Measurements from ENCODE around the gene CTNNA3.

CTNNA3 gene

DNA sequence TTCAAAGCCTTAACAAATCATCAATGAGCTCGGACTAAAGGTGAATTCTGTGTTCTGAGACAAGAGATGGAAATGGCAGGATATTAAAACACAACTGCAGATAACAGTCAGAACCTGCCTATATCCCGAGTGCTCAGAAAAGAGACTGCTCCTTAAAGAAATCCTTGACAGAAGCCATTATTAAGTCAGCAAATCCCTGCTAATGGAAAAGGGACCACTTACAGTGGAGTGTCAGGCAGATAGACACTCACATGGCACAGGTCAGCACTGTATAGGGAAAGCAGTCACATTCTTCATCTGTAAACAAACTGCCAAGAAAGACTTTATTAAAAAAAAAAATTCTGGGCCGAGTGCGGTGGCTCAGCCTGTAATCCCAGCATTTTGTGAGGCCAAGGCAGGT, 917.6 kb downstream of the CTNNA3 start:
- Histone ChIP-seq H3K27me3 (ENCODE audit: control insufficient read depth, low read length) (no peaks in the 10 kb centered on the region), H4K20me1 (ENCODE audit: control insufficient read depth, insufficient read depth, low read depth, low read length) (no peaks in the 10 kb centered on the region), H3K36me3 (ENCODE audit: control insufficient read depth, low read length) (no peaks in the 10 kb centered on the region), H3K4me1 (ENCODE audit: control insufficient read depth, low read length) (no peaks in the 10 kb centered on the region), H3K79me2 (ENCODE audit: control insufficient read depth, low read length) (no peaks in the 10 kb centered on the region), H3F3A (ENCODE audit: control insufficient read depth, insufficient read depth) (no peaks in the 10 kb centered on the region), H3K4me2 (ENCODE audit: low read length) (no peak overlapping the region), H3K4me3 (ENCODE audit: low read length) (no peak overlapping the region), H3K9me3 (ENCODE audit: control insufficient read depth, insufficient read depth, low read length) (no peaks in the 10 kb centered on the region), H3K9me2 (replicated peaks; ENCODE audit: control insufficient read depth, low read length) (no peaks in the 10 kb centered on the region), H3K27ac (ENCODE audit: low read depth, low read length) (no peak overlapping the region)
- TF ChIP-seq, protein P1, sequence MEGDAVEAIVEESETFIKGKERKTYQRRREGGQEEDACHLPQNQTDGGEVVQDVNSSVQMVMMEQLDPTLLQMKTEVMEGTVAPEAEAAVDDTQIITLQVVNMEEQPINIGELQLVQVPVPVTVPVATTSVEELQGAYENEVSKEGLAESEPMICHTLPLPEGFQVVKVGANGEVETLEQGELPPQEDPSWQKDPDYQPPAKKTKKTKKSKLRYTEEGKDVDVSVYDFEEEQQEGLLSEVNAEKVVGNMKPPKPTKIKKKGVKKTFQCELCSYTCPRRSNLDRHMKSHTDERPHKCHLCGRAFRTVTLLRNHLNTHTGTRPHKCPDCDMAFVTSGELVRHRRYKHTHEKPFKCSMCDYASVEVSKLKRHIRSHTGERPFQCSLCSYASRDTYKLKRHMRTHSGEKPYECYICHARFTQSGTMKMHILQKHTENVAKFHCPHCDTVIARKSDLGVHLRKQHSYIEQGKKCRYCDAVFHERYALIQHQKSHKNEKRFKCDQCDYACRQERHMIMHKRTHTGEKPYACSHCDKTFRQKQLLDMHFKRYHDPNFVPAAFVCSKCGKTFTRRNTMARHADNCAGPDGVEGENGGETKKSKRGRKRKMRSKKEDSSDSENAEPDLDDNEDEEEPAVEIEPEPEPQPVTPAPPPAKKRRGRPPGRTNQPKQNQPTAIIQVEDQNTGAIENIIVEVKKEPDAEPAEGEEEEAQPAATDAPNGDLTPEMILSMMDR (IDR thresholded peaks at IDR 0.05; ENCODE audit: low read depth, low read length, poor library complexity, severe bottlenecking): no peak
- TF ChIP-seq EZH2phosphoT487 (IDR thresholded peaks at IDR 0.05; ENCODE audit: borderline replicate concordance, low read length): no peak

GRCh38 chr10:66777665-66778064, 918.3 kb downstream of the CTNNA3 start:
- H3K9me3 ChIP-seq (ENCODE audit: control insufficient read depth, insufficient read depth, low read length): no peaks in the 10 kb centered on the region
- no peaks in the 10 kb centered on the region for H3K9me2 ChIP-seq (replicated peaks; ENCODE audit: control insufficient read depth, low read length)
- H3K27ac ChIP-seq (ENCODE audit: low read depth, low read length): no peak overlapping the region
- no peak overlapping the region for H3K4me2 ChIP-seq (ENCODE audit: low read length)
- H4K20me1 ChIP-seq (ENCODE audit: control insufficient read depth, insufficient read depth, low read depth, low read length): no peaks in the 10 kb centered on the region
- no peaks in the 10 kb centered on the region for H3K79me2 ChIP-seq (ENCODE audit: control insufficient read depth, low read length)
- H3K27me3 ChIP-seq (ENCODE audit: control insufficient read depth, low read length): no peaks in the 10 kb centered on the region
- TF ChIP-seq EZH2phosphoT487 (IDR thresholded peaks at IDR 0.05; ENCODE audit: borderline replicate concordance, low read length): no peak
- TF ChIP-seq, protein P1 (IDR thresholded peaks at IDR 0.05; ENCODE audit: low read depth, low read length, poor library complexity, severe bottlenecking): no peak
- H3K4me3 ChIP-seq (ENCODE audit: low read length): no peak overlapping the region
- no peaks in the 10 kb centered on the region for H3K4me1 ChIP-seq (ENCODE audit: control insufficient read depth, low read length)
- no peaks in the 10 kb centered on the region for H3K36me3 ChIP-seq (ENCODE audit: control insufficient read depth, low read length)
- H3F3A ChIP-seq (ENCODE audit: control insufficient read depth, insufficient read depth): no peaks in the 10 kb centered on the region

DNA sequence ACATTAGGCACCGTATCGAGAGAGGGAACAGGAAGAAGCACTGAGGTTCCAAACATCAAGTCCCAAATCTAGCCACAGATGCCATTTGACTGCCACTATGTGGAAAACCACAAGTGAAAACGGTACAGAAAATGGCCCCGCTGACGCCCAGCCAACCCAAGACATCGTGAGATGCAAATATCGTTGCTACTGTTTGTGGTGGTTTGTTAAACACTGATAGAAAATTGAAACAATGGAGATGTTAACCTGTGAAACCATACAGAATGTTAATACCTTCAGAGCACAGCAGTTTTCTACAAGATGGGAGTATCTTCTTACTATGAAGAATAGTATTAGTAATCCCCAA, 922.5 kb downstream of the CTNNA3 start:
- Histone ChIP-seq H3K27me3 (ENCODE audit: control insufficient read depth, low read length) (no peaks in the 10 kb centered on the region), H3K4me3 (ENCODE audit: low read length) (no peak overlapping the region), H3K79me2 (ENCODE audit: control insufficient read depth, low read length) (no peaks in the 10 kb centered on the region), H4K20me1 (ENCODE audit: control insufficient read depth, insufficient read depth, low read depth, low read length) (no peaks in the 10 kb centered on the region), H3K4me2 (ENCODE audit: low read length) (no peak overlapping the region), H3K27ac (ENCODE audit: low read depth, low read length) (no peak overlapping the region), H3K36me3 (ENCODE audit: control insufficient read depth, low read length) (no peaks in the 10 kb centered on the region), H3F3A (ENCODE audit: control insufficient read depth, insufficient read depth) (no peaks in the 10 kb centered on the region), H3K9me2 (replicated peaks; ENCODE audit: control insufficient read depth, low read length) (no peaks in the 10 kb centered on the region), H3K9me3 (ENCODE audit: control insufficient read depth, insufficient read depth, low read length) (no peaks in the 10 kb centered on the region), H3K4me1 (ENCODE audit: control insufficient read depth, low read length) (no peaks in the 10 kb centered on the region)
- no peak for TF ChIP-seq EZH2phosphoT487 (IDR thresholded peaks at IDR 0.05; ENCODE audit: borderline replicate concordance, low read length)
- TF ChIP-seq, protein P1 (IDR thresholded peaks at IDR 0.05; ENCODE audit: low read depth, low read length, poor library complexity, severe bottlenecking): no peak

All from DOHH2 (cell line).